CD14-positive monocyte (primary cell): ENCODE data around the gene MMP28. TPM values are rescaled to one million over a fixed set of nuclear protein-coding genes. Genes with fewer than 3 reads are reported as not detected.
A peak's percentile ranks its signal among the peaks of the same experiment; 100 is the strongest.

Source experiments
- DNase-seq, 3 donors: peaks; one replicate each; pipeline ENCODE4 v3.0.0-alpha.2; 2011 to 2022
- H2AFZ ChIP-seq: 2 replicates; pipeline ENCODE4 v1.6.0; 2012; ENCODE audit warnings: mild to moderate bottlenecking, low read depth, low read length, inconsistent platforms; ENCODE audit not compliant: insufficient read depth, poor library complexity, severe bottlenecking
- H3K27ac ChIP-seq, 2 donors: 1 replicate in 1 of 2; 2 replicates in 1 of 2; pipeline ENCODE4 v1.5.1; 2012 to 2013; ENCODE audit warnings: low read length in 2 of 2, control low read depth in 1 of 2, inconsistent platforms in 1 of 2, low read depth in 1 of 2, mild to moderate bottlenecking in 1 of 2
- H3K27me3 ChIP-seq, 2 donors: one replicate each; pipeline versions ENCODE4 v1.6.0 to v1.6.1; 2011 to 2013; ENCODE audit warnings: low read length in 2 of 2; ENCODE audit not compliant: control insufficient read depth in 2 of 2, insufficient read depth in 2 of 2
- H3K36me3 ChIP-seq, 2 donors: replicated peaks in 1 of 2; 1 replicate in 1 of 2; 2 replicates in 1 of 2; pipeline versions ENCODE4 v1.5.1 to v1.6.1; 2012 to 2013; ENCODE audit warnings: low read length in 2 of 2, control low read depth in 1 of 2, inconsistent platforms in 1 of 2, mild to moderate bottlenecking in 1 of 2; ENCODE audit not compliant: insufficient read depth in 2 of 2, control insufficient read depth in 1 of 2
- H3K4me1 ChIP-seq, 2 donors: 1 replicate in 1 of 2; 2 replicates in 1 of 2; pipeline versions ENCODE4 v1.5.1 to v1.6.1; 2012 to 2013; ENCODE audit warnings: low read length in 2 of 2, control low read depth in 1 of 2, inconsistent platforms in 1 of 2, mild to moderate bottlenecking in 1 of 2, moderate library complexity in 1 of 2; ENCODE audit not compliant: insufficient read depth in 2 of 2, control insufficient read depth in 1 of 2
- H3K4me2 ChIP-seq: replicated peaks from 2 replicates; pipeline ENCODE3; 2012; ENCODE audit warnings: low read length, moderate library complexity, mild to moderate bottlenecking; ENCODE audit not compliant: poor library complexity, severe bottlenecking; ENCODE audit errors: extremely low read depth
- H3K4me3 ChIP-seq, 3 experiments: fragments of 200-600 bp in 1 of 3; sonication (generic) in 1 of 3; replicated peaks in 1 of 3; 1 replicate in 2 of 3; 2 replicates in 1 of 3; pipeline ENCODE4 v1.5.1; 2011 to 2013; ENCODE audit warnings: low read length in 3 of 3, mild to moderate bottlenecking in 3 of 3, control low read depth in 2 of 3, low read depth in 2 of 3, inconsistent platforms in 1 of 3, moderate library complexity in 1 of 3
- H3K79me2 ChIP-seq: 2 replicates; pipeline ENCODE4 v1.6.0; 2012; ENCODE audit warnings: mild to moderate bottlenecking, control low read depth, inconsistent platforms, low read length, moderate library complexity; ENCODE audit not compliant: insufficient read depth
- H3K9ac ChIP-seq: 2 replicates; pipeline ENCODE4 v1.6.0; 2017; ENCODE audit warnings: low read length, mild to moderate bottlenecking; ENCODE audit not compliant: insufficient read depth, poor library complexity, severe bottlenecking
- H3K9me3 ChIP-seq, 2 donors: replicated peaks in 1 of 2; 1 replicate in 1 of 2; 2 replicates in 1 of 2; pipeline versions ENCODE4 v1.5.1 to v1.6.1; 2012 to 2013; ENCODE audit warnings: low read length in 2 of 2, control low read depth in 1 of 2; ENCODE audit not compliant: control insufficient read depth in 1 of 2, insufficient read depth in 1 of 2
- H4K20me1 ChIP-seq: 2 replicates; pipeline ENCODE4 v1.6.0; 2012; ENCODE audit warnings: mild to moderate bottlenecking, low read length, control low read depth, moderate library complexity; ENCODE audit not compliant: insufficient read depth
- H3K27ac Mint-ChIP-seq, 7 donors: one replicate each; pipeline ENCODE4 v1.8.0; 2020; ENCODE audit warnings: mild to moderate bottlenecking in 7 of 7, mixed read lengths in 7 of 7, moderate library complexity in 6 of 7, inconsistent platforms in 2 of 7
- H3K27me3 Mint-ChIP-seq, 3 donors: one replicate each; pipeline ENCODE4 v1.8.0; 2021 to 2022; ENCODE audit warnings: low read depth in 3 of 3, mild to moderate bottlenecking in 3 of 3, mixed read lengths in 3 of 3, moderate library complexity in 3 of 3, inconsistent platforms in 1 of 3
- H3K36me3 Mint-ChIP-seq, 2 donors: one replicate each; pipeline ENCODE4 v1.8.0; 2020; ENCODE audit warnings: mixed read lengths in 2 of 2, inconsistent platforms in 1 of 2, mild to moderate bottlenecking in 1 of 2
- H3K4me1 Mint-ChIP-seq: one replicate; pipeline ENCODE4 v1.8.0; 2020; ENCODE audit warnings: mild to moderate bottlenecking, mixed read lengths
- H3K4me3 Mint-ChIP-seq, 2 donors: one replicate each; pipeline ENCODE4 v1.8.0; 2020; ENCODE audit warnings: mild to moderate bottlenecking in 2 of 2, mixed read lengths in 2 of 2, moderate library complexity in 1 of 2
- H3K9me3 Mint-ChIP-seq, 7 donors: one replicate each; pipeline ENCODE4 v1.8.0; 2020 to 2022; ENCODE audit warnings: mixed read lengths in 7 of 7, mild to moderate bottlenecking in 6 of 7, moderate library complexity in 6 of 7, inconsistent platforms in 2 of 7
- whole genome bisulfite sequencing: methylation state at CpG from one replicate; pipeline ENCODE4 v1.1.5; 2013; ENCODE audit warnings: missing lambda C conversion rate; ENCODE audit not compliant: insufficient coverage; 5-methylcytosine and 5-hydroxymethylcytosine counted together
- intact Hi-C, 2 donors: fragments of 100-400 bp; cut with micrococcal nuclease; formaldehyde crosslinking; loops; one replicate each; pipeline versions ENCODE4 v1.15.0 to v1.15.1; 2023
- polyA plus RNA-seq, 3 donors: library from polyadenylated mRNA; depleted of rRNA in 1 of 3; unstranded in 2 of 3; stranded (reverse) in 1 of 3; fragments of 300-500 nt in 2 of 3; fragments of >200 nt in 1 of 3; fragmentation: Illumina TruSeq in 2 of 3; gene quantifications; 1 replicate in 2 of 3; 2 replicates in 1 of 3; pipeline ENCODE4 v1.2.3, GENCODE V29; 2012 to 2021
- TF ChIP-seq, protein P1 (sequence below): fragments of 200-600 bp; IDR thresholded peaks from one replicate; pipeline ENCODE4 v1.8.0; 2022; ENCODE audit warnings: antibody characterized with exemption, mild to moderate bottlenecking

Gene MMP28
- polyA plus RNA-seq, 3 donors, result not detected

DNA sequence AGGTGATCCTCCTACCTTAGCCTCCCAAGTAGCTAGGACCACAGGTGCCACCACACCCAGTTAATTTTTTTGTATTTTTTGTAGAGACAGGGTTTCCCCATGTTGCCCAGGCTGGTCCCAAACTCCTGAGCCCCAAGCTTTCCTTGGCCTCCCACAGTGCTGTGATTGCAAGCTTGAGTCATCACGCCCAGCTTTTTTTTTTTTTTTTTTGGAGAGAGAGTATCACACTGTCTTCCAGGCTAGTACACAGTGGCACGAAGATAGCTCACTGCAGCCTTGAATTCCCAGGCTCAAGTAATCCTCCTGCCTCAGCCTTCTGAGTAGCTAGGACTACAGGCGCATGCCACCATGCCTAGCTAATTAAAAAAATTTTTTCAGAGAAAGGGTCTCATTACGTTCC is 46.1 kb upstream of the MMP28 start:
- no peak overlapping the region for H3K27ac ChIP-seq
- H3K79me2 ChIP-seq, result no peaks in the 10 kb centered on the region
- no peaks in the 10 kb centered on the region for H3K9me3 Mint-ChIP-seq
- no peak overlapping the region for H3K9ac ChIP-seq
- WGBS, result 96% methylated on average over 2 of the region's 4 CpGs
- TF ChIP-seq, protein P1, sequence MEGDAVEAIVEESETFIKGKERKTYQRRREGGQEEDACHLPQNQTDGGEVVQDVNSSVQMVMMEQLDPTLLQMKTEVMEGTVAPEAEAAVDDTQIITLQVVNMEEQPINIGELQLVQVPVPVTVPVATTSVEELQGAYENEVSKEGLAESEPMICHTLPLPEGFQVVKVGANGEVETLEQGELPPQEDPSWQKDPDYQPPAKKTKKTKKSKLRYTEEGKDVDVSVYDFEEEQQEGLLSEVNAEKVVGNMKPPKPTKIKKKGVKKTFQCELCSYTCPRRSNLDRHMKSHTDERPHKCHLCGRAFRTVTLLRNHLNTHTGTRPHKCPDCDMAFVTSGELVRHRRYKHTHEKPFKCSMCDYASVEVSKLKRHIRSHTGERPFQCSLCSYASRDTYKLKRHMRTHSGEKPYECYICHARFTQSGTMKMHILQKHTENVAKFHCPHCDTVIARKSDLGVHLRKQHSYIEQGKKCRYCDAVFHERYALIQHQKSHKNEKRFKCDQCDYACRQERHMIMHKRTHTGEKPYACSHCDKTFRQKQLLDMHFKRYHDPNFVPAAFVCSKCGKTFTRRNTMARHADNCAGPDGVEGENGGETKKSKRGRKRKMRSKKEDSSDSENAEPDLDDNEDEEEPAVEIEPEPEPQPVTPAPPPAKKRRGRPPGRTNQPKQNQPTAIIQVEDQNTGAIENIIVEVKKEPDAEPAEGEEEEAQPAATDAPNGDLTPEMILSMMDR, result no peak
- DNase-seq, result no peak
- H3K36me3 Mint-ChIP-seq, result peaks cover 76 to 94% of the 10 kb centered on the region in 2 donors
- H3K36me3 ChIP-seq, result peaks cover 92 to 99% of the 10 kb centered on the region in 2 donors
- H4K20me1 ChIP-seq, result peaks cover 14% of the 10 kb centered on the region
- peaks cover 0 to 2% (median 1%) of the 10 kb centered on the region in 3 donors for H3K27me3 Mint-ChIP-seq
- H2AFZ ChIP-seq, result no peak overlapping the region
- no peak overlapping the region for H3K4me3 ChIP-seq
- H3K27me3 ChIP-seq, result no peaks in the 10 kb centered on the region
- H3K9me3 ChIP-seq, result no peaks in the 10 kb centered on the region
- peak overlapping the region in 1 of 7 donors; percentile 28 for H3K27ac Mint-ChIP-seq
- intact Hi-C loops, result no loop called here
- H3K4me1 Mint-ChIP-seq, result no peaks in the 10 kb centered on the region
- H3K4me2 ChIP-seq, result no peak overlapping the region
- no peak overlapping the region for H3K4me3 Mint-ChIP-seq
- no peaks in the 10 kb centered on the region for H3K4me1 ChIP-seq

DNA sequence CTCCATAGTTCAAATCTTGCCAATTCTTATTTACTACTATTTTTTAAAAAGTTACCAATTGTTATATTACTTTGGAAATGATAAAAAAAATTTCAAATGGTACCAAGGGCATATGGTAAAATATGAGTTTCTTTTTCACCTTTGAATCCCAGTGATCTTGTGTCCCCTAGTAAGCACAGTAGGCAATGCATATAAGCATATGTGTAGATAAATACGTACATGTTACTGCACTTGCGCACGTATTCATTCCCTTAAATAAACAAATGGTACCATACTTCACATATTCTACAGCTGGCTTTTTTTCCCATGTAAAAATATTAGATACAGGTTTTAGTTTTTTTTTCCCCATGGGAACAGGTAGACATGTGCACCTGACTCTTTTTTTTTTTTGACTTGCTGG is 45.7 kb upstream of the MMP28 start:
- Mint-ChIP-seq H3K4me3 (no peak overlapping the region), H3K36me3 (peaks cover 77 to 94% of the 10 kb centered on the region in 2 donors), H3K27me3 (peaks cover 0 to 2% (median 1%) of the 10 kb centered on the region in 3 donors), H3K4me1 (no peaks in the 10 kb centered on the region), H3K27ac (no peak overlapping the region), H3K9me3 (no peaks in the 10 kb centered on the region)
- Histone ChIP-seq H3K27me3 (no peaks in the 10 kb centered on the region), H3K27ac (no peak overlapping the region), H3K79me2 (no peaks in the 10 kb centered on the region), H3K4me2 (no peak overlapping the region), H3K4me1 (no peaks in the 10 kb centered on the region), H3K9me3 (no peaks in the 10 kb centered on the region), H4K20me1 (peaks cover 10% of the 10 kb centered on the region), H3K4me3 (no peak overlapping the region), H3K9ac (no peak overlapping the region), H2AFZ (no peak overlapping the region), H3K36me3 (peaks cover 92 to 99% of the 10 kb centered on the region in 2 donors)
- TF ChIP-seq, protein P1, result no peak
- no peak for DNase-seq
- no CpG with 5 or more reads among the region's 3 CpGs for WGBS
- intact Hi-C loops, result no loop called here
